Putamen (tissue), 1 donor: Measurements from ENCODE around the gene EPC2.

Experiments used
- DNase-seq: peaks from one replicate; pipeline ENCODE4 v3.0.0-alpha.2; 2016; ENCODE audit warnings: low spot score

Gene EPC2

GRCh38 chr2:148810081-148810480 lies 165.5 kb downstream of the EPC2 start:
- no peak for DNase-seq

GRCh38 chr2:148812306-148812705 lies 167.8 kb downstream of the EPC2 start:
- no peak for DNase-seq

- no peak for DNase-seq
Measured at GRCh38 chr2:148813603-148814065, 169.1 kb downstream of the EPC2 start.

- no peak for DNase-seq
Measured at GRCh38 chr2:148814143-148814859, 169.8 kb downstream of the EPC2 start.

- DNase-seq: no peak
Measured at GRCh38 chr2:148814860-148815419, 170.4 kb downstream of the EPC2 start.

- peak; percentile 72 for DNase-seq
Measured at GRCh38 chr2:148816176-148816575, 171.6 kb downstream of the EPC2 start.

GRCh38 chr2:148817210-148817708 lies 172.7 kb downstream of the EPC2 start:
- peak; percentile 63 for DNase-seq

GRCh38 chr2:148819019-148819585 lies 174.6 kb downstream of the EPC2 start:
- DNase-seq: no peak

GRCh38 chr2:148824190-148824589 lies 179.6 kb downstream of the EPC2 start:
- DNase-seq: no peak

- no peak for DNase-seq
Measured at GRCh38 chr2:148826791-148827190, 182.2 kb downstream of the EPC2 start.

- no peak for DNase-seq
Measured at GRCh38 chr2:148828941-148829340, 184.4 kb downstream of the EPC2 start.

- DNase-seq: no peak
Measured at GRCh38 chr2:148829618-148830017, 185.1 kb downstream of the EPC2 start.

GRCh38 chr2:148832637-148833036 lies 188.1 kb downstream of the EPC2 start:
- no peak for DNase-seq
